ENCODE data around the gene GRAP.

DNA sequence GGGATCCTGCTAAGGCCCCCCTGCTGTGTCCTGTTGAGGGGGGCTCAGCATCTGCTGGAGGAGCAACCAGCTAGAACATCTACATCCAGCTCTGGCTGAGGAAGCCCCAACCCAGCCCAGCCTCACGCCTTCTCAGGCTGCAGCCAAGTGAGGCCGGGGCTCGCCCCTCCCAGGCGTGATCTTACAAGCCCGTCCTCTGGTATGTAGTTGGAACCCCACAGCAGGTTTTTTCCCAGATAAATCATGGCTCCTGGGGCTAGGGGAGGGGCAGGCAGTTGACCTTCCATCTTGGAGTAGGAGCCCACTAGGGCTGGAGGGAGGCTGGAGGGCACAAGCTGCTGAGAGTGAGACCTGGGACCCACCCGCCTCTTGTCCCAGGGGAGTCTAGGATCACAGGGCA is 46.8 kb downstream of the GRAP start:
- TF ChIP-seq, protein P1, sequence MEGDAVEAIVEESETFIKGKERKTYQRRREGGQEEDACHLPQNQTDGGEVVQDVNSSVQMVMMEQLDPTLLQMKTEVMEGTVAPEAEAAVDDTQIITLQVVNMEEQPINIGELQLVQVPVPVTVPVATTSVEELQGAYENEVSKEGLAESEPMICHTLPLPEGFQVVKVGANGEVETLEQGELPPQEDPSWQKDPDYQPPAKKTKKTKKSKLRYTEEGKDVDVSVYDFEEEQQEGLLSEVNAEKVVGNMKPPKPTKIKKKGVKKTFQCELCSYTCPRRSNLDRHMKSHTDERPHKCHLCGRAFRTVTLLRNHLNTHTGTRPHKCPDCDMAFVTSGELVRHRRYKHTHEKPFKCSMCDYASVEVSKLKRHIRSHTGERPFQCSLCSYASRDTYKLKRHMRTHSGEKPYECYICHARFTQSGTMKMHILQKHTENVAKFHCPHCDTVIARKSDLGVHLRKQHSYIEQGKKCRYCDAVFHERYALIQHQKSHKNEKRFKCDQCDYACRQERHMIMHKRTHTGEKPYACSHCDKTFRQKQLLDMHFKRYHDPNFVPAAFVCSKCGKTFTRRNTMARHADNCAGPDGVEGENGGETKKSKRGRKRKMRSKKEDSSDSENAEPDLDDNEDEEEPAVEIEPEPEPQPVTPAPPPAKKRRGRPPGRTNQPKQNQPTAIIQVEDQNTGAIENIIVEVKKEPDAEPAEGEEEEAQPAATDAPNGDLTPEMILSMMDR (IDR thresholded peaks at IDR 0.05; ENCODE audit: poor library complexity), result no peak
- TF ChIP-seq EZH2 (IDR thresholded peaks at IDR 0.05; ENCODE audit: borderline replicate concordance), result no peak
